Measurements from ENCODE around the gene FUS. TPM values are rescaled to one million over a fixed set of nuclear protein-coding genes. Genes with fewer than 3 reads are reported as not detected.
A peak's percentile ranks its signal among the peaks of the same experiment; 100 is the strongest.

The FUS gene
- total and polyA plus RNA-seq, 4 experiments from 2014 or later = 88.1 to 536 (median 332) TPM

GRCh38 chr16:31179219-31179746 is 656 bp upstream of the FUS start:
- Mint-ChIP-seq H3K9me3 (peaks cover 0 to 14% (median 0%) of the 10 kb centered on the region in 8 donors), H3K27me3 (no peaks in the 10 kb centered on the region), H3K36me3 (peaks cover 28 to 47% of the 10 kb centered on the region in 2 donors), H3K4me3 (peak overlapping the region; percentile 97 to 99 (median 98)), H3K4me1 (peaks cover 38 to 72% (median 50%) of the 10 kb centered on the region in 4 donors), H3K27ac (peak overlapping the region; percentile 88 to 100 (median 99))
- Histone ChIP-seq H3K9me3 (ENCODE audit: control insufficient read depth in 1 of 2, low read length in 2 of 2) (no peaks in the 10 kb centered on the region), H3K36me3 (ENCODE audit: insufficient read depth, low read length) (peaks cover 24% of the 10 kb centered on the region), H3K27ac (ENCODE audit: low read depth, low read length) (peak overlapping the region; percentile 89), H3K4me1 (ENCODE audit: insufficient read depth, low read length) (peaks cover 62% of the 10 kb centered on the region), H3K27me3 (ENCODE audit: insufficient read depth, low read length) (no peaks in the 10 kb centered on the region), H3K4me3 (ENCODE audit: low read length in 2 of 2) (peak overlapping the region; percentile 42 to 96)
- intact Hi-C loops (cut with micrococcal nuclease) = loop anchor here (1.0 to 5.0 kb wide), 4 partner anchors 24 to 146 kb away; partner anchors contain the start of genes KAT8, PYCARD, STX4 and VKORC1
- CTCF ChIA-PET (ENCODE audit: partially characterized antibody) = interaction anchor here (0.6 to 2.5 kb wide), 3 partner anchors 37 to 230 kb away, joined by 3 to 32 read pairs (median 12); no protein-coding TSS in a partner anchor
- peak in 1 of 5 donors; percentile 43 for DNase-seq
- POLR2A ChIA-PET (ENCODE audit: partially characterized antibody) = interaction anchor here (0.5 to 6.1 kb wide), 39 partner anchors 8 to 694 kb away, joined by 3 to 195 read pairs (median 5); partner anchors contain the start of genes ARMC5, FBRS, KAT8 and PYCARD

- intact Hi-C loops (cut with micrococcal nuclease) = no loop called here
- ChIA-PET CTCF (ENCODE audit: partially characterized antibody) (interaction anchor here (1.2 to 1.8 kb wide), 2 partner anchors 20 to 39 kb away, joined by 3 to 12 read pairs; no protein-coding TSS in a partner anchor), POLR2A (ENCODE audit: partially characterized antibody) (interaction anchor here (0.7 to 6.1 kb wide), 34 partner anchors 9 to 696 kb away, joined by 3 to 195 read pairs (median 6); partner anchors contain the start of genes ARMC5, FBRS, KAT8 and ORAI3)
- DNase-seq = peak in 2 of 5 donors; percentile 25 to 57
- Mint-ChIP-seq H3K27ac (peak overlapping the region; percentile 93 to 100 (median 99)), H3K36me3 (peaks cover 46 to 66% of the 10 kb centered on the region in 2 donors), H3K9me3 (peaks cover 0 to 14% (median 0%) of the 10 kb centered on the region in 8 donors), H3K4me1 (peaks cover 51 to 90% (median 66%) of the 10 kb centered on the region in 4 donors), H3K4me3 (peak overlapping the region; percentile 97 to 99 (median 98)), H3K27me3 (no peaks in the 10 kb centered on the region)
- Histone ChIP-seq H3K9me3 (ENCODE audit: control insufficient read depth in 1 of 2, low read length in 2 of 2) (no peaks in the 10 kb centered on the region), H3K4me1 (ENCODE audit: insufficient read depth, low read length) (peaks cover 78% of the 10 kb centered on the region), H3K27me3 (ENCODE audit: insufficient read depth, low read length) (no peaks in the 10 kb centered on the region), H3K4me3 (ENCODE audit: low read length in 2 of 2) (peak overlapping the region; percentile 96 to 97), H3K36me3 (ENCODE audit: insufficient read depth, low read length) (peaks cover 42% of the 10 kb centered on the region), H3K27ac (ENCODE audit: low read depth, low read length) (peak overlapping the region; percentile 89)
These were observed 1.3 kb downstream of the FUS start for GRCh38 chr16:31181102-31181830.

GRCh38 chr16:31182391-31182790 is 2.5 kb downstream of the FUS start:
- intact Hi-C loops (cut with micrococcal nuclease) = no loop called here
- H3K36me3 ChIP-seq (ENCODE audit: insufficient read depth, low read length) = peaks cover 53% of the 10 kb centered on the region

GRCh38 chr16:31183432-31184428 is 3.8 kb downstream of the FUS start:
- Histone ChIP-seq H3K36me3 (ENCODE audit: insufficient read depth, low read length) (peaks cover 67% of the 10 kb centered on the region), H3K27ac (ENCODE audit: low read depth, low read length) (peak overlapping the region; percentile 23), H3K9me3 (ENCODE audit: control insufficient read depth in 1 of 2, low read length in 2 of 2) (no peaks in the 10 kb centered on the region), H3K4me1 (ENCODE audit: insufficient read depth, low read length) (peaks cover 71% of the 10 kb centered on the region), H3K4me3 (ENCODE audit: low read length in 2 of 2) (no peak overlapping the region), H3K27me3 (ENCODE audit: insufficient read depth, low read length) (no peaks in the 10 kb centered on the region)
- ChIA-PET CTCF (ENCODE audit: partially characterized antibody) (interaction anchor here (1.4 to 2.5 kb wide), 2 partner anchors 18 to 41 kb away, joined by 3 to 11 read pairs; partner anchors contain the start of gene PYCARD), POLR2A (ENCODE audit: partially characterized antibody) (interaction anchor here (0.7 to 2.6 kb wide), 11 partner anchors 9 to 110 kb away, joined by 3 to 19 read pairs (median 4); partner anchors contain the start of genes KAT8, PYCARD, ZNF646 and ZNF668)
- Mint-ChIP-seq H3K36me3 (peaks cover 69 to 90% of the 10 kb centered on the region in 2 donors), H3K9me3 (peaks cover 0 to 19% (median 0%) of the 10 kb centered on the region in 8 donors), H3K4me3 (peak overlapping the region; percentile 46 to 99 (median 98)), H3K27me3 (no peaks in the 10 kb centered on the region), H3K4me1 (peaks cover 52 to 95% (median 70%) of the 10 kb centered on the region in 4 donors), H3K27ac (peak overlapping the region; percentile 47 to 99 (median 70))
- intact Hi-C loops (cut with micrococcal nuclease) = no loop called here
- DNase-seq = no peak

More at GRCh38 chr16:31182391-31182790, 2.5 kb downstream of the FUS start:
- Mint-ChIP-seq H3K9me3 (peaks cover 0 to 16% (median 0%) of the 10 kb centered on the region in 8 donors), H3K36me3 (peaks cover 57 to 77% of the 10 kb centered on the region in 2 donors), H3K27ac (peak overlapping the region; percentile 38 to 99 (median 75)), H3K4me3 (peak overlapping the region; percentile 97 to 99 (median 98)), H3K4me1 (peaks cover 56 to 94% (median 68%) of the 10 kb centered on the region in 4 donors), H3K27me3 (no peaks in the 10 kb centered on the region)
- peaks cover 76% of the 10 kb centered on the region for H3K4me1 ChIP-seq (ENCODE audit: insufficient read depth, low read length)
- ChIA-PET POLR2A (ENCODE audit: partially characterized antibody) (interaction anchor here (1.4 to 2.6 kb wide), 8 partner anchors 8 to 65 kb away, joined by 3 to 16 read pairs (median 7); partner anchors contain the start of genes KAT8 and PYCARD), CTCF (ENCODE audit: partially characterized antibody) (interaction anchor here (0.7 to 2.5 kb wide), 2 partner anchors 19 to 40 kb away, joined by 3 to 11 read pairs; partner anchors contain the start of gene PYCARD)
- H3K9me3 ChIP-seq (ENCODE audit: control insufficient read depth in 1 of 2, low read length in 2 of 2) = no peaks in the 10 kb centered on the region
- H3K4me3 ChIP-seq (ENCODE audit: low read length in 2 of 2) = peak overlapping the region; percentile 5 to 96
- no peaks in the 10 kb centered on the region for H3K27me3 ChIP-seq (ENCODE audit: insufficient read depth, low read length)
- H3K27ac ChIP-seq (ENCODE audit: low read depth, low read length) = peak overlapping the region; percentile 89
- no peak for DNase-seq

- Histone ChIP-seq H3K4me3 (ENCODE audit: low read length in 2 of 2) (no peak overlapping the region), H3K27me3 (ENCODE audit: insufficient read depth, low read length) (no peaks in the 10 kb centered on the region), H3K4me1 (ENCODE audit: insufficient read depth, low read length) (peaks cover 66% of the 10 kb centered on the region), H3K9me3 (ENCODE audit: control insufficient read depth in 1 of 2, low read length in 2 of 2) (no peaks in the 10 kb centered on the region), H3K36me3 (ENCODE audit: insufficient read depth, low read length) (peaks cover 78% of the 10 kb centered on the region), H3K27ac (ENCODE audit: low read depth, low read length) (no peak overlapping the region)
- peaks cover 53 to 97% (median 72%) of the 10 kb centered on the region in 4 donors for H3K4me1 Mint-ChIP-seq
- CTCF ChIA-PET (ENCODE audit: partially characterized antibody) = no interaction called here
- POLR2A ChIA-PET (ENCODE audit: partially characterized antibody) = interaction anchor here (1.5 to 2.2 kb wide), 4 partner anchors 10 to 67 kb away, joined by 4 to 19 read pairs (median 8); partner anchors contain the start of genes KAT8 and PYCARD
- no peaks in the 10 kb centered on the region for H3K27me3 Mint-ChIP-seq
- H3K36me3 Mint-ChIP-seq = peaks cover 81 to 94% of the 10 kb centered on the region in 2 donors
- peaks cover 0 to 19% (median 0%) of the 10 kb centered on the region in 8 donors for H3K9me3 Mint-ChIP-seq
- H3K4me3 Mint-ChIP-seq = peak overlapping the region in 5 of 8 donors; percentile 36 to 79 (median 59)
- peak overlapping the region in 5 of 7 donors; percentile 37 to 99 (median 77) for H3K27ac Mint-ChIP-seq
- intact Hi-C loops (cut with micrococcal nuclease) = no loop called here
- DNase-seq = no peak
These were observed 4.9 kb downstream of the FUS start for GRCh38 chr16:31184888-31185287.

GRCh38 chr16:31185339-31185738 is 5.4 kb downstream of the FUS start:
- Mint-ChIP-seq H3K9me3 (peaks cover 0 to 17% (median 0%) of the 10 kb centered on the region in 8 donors), H3K4me1 (peaks cover 54 to 98% (median 75%) of the 10 kb centered on the region in 4 donors), H3K27ac (peak overlapping the region in 5 of 7 donors; percentile 31 to 99 (median 68)), H3K36me3 (peaks cover 86 to 95% of the 10 kb centered on the region in 2 donors), H3K27me3 (no peaks in the 10 kb centered on the region), H3K4me3 (peak overlapping the region in 3 of 8 donors; percentile 19 to 63 (median 36))
- Histone ChIP-seq H3K9me3 (ENCODE audit: control insufficient read depth in 1 of 2, low read length in 2 of 2) (no peaks in the 10 kb centered on the region), H3K27ac (ENCODE audit: low read depth, low read length) (no peak overlapping the region), H3K36me3 (ENCODE audit: insufficient read depth, low read length) (peaks cover 83% of the 10 kb centered on the region), H3K4me3 (ENCODE audit: low read length in 2 of 2) (no peak overlapping the region), H3K4me1 (ENCODE audit: insufficient read depth, low read length) (peaks cover 66% of the 10 kb centered on the region), H3K27me3 (ENCODE audit: insufficient read depth, low read length) (no peaks in the 10 kb centered on the region)
- intact Hi-C loops (cut with micrococcal nuclease) = no loop called here
- ChIA-PET POLR2A (ENCODE audit: partially characterized antibody) (interaction anchor here (1.0 to 3.3 kb wide), 5 partner anchors 8 to 68 kb away, joined by 4 to 19 read pairs (median 5); partner anchors contain the start of genes KAT8 and PYCARD), CTCF (ENCODE audit: partially characterized antibody) (no interaction called here)
- no peak for DNase-seq
